GM18519 (cell line): ENCODE results near the gene POGK.
A peak's percentile ranks its signal among the peaks of the same experiment; 100 is the strongest.
"Not testable (repeated sequence)": the region's sequence is repeated elsewhere in the genome, so short reads cannot be mapped to it uniquely, and the experiment has no call there.

Experiments
- ATAC-seq: cut with Tn5 transposase; IDR thresholded peaks from one replicate; pipeline ENCODE4 v1.9.1; 2021; ENCODE audit warnings: mild to moderate bottlenecking, moderate library complexity; ENCODE audit not compliant: unreplicated experiment, low FRiP score

Gene POGK

DNA sequence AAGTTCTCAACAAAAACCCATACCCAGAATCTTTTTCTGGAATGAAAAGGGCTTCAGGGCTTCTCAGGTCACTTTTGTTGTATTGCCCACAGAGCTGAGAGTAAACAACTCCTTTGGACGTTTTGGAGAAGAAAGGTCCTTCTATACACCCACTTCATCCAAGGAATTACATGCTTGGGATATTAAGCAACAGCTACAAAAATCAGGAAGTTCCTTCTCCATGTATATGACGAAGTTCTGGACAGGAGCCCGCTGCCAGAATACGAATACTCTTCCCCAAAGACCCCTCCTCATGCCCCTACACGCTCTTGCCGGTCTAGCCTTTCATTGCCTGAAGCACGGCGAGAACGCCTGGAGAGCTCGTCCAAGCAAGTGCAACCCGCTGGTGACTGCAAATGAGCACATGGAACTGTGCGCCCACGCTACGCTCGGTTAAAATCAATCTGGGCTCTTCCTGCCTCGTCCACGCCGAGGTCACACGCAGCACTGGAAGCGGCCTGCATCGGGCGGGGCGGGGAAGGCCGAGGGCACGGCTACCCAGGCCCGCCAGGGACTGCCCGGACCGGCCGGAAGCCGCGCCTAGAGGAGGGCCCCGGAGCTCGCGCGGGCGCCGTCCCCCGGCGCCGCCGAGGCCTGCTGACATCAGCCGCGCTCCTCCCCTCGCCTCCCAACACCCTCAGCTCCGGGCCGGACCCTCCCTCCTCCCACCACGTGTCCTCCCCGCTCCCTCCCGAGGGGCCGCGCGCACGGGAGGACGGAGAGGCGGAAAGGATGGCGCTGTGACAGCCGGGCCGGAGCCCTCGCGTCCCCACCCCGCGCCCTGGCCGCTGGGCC lies at the start of gene POGK:
Gene POGK, plus strand, starts transcription at position 710 of the 834 bp plus-strand sequence. CDS start 1,482 bp downstream, outside the sequence.
- peak; percentile 92 for ATAC-seq

GRCh38 chr1:166796620-166797236 lies 42.5 kb upstream of the POGK start:
- ATAC-seq = no peak

GRCh38 chr1:166808952-166809351 lies 30.3 kb upstream of the POGK start:
- no peak for ATAC-seq

- no peak for ATAC-seq
These were observed 27.6 kb upstream of the POGK start for GRCh38 chr1:166811691-166812090.

- no peak for ATAC-seq
These were observed 25.6 kb upstream of the POGK start for GRCh38 chr1:166813508-166814223.

DNA sequence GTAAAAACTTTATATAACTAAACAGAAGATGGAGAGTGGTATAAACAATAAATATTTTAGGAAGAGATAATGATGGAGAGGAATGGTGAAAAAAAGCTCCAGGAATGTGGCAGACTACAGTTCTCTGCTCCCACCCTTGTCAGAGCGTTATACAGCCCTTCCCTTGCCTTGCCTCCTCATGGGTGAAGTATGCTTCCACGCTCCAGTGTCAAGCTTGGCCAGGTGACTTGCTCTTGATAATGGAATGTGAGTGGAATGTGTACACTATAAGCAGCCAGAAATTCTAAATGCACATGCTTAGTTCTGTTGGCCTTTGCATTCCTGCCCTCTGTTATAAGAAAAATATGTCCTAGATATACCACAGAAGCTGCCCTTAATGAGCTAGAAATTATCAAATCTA lies 24.7 kb upstream of the POGK start:
- ATAC-seq = no peak

GRCh38 chr1:166819974-166820373 lies 19.3 kb upstream of the POGK start:
- no peak for ATAC-seq

- ATAC-seq = no peak
These were observed 16.9 kb upstream of the POGK start for GRCh38 chr1:166822385-166822784.

- no peak for ATAC-seq
These were observed 11.8 kb upstream of the POGK start for GRCh38 chr1:166827426-166827825.

DNA sequence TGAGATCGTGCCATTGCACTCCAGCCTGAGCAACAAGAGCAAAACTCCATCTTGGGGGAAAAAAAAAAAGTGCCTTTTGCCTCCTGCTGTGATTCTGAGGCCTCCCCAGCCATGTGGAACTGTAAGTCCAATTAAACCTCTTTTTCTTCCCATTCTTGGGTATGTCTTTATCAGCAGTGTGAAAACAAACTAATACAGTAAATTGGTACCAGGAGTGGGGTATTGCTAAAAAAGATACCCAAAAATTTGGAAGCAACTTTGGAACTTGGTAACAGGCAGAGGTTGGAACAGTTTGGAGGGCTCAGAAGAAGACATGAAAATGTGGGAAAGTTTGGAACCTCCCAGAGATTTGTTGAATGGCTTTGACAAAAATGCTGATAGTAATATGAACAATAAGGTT lies 9.5 kb upstream of the POGK start:
- not testable (repeated sequence) for ATAC-seq

DNA sequence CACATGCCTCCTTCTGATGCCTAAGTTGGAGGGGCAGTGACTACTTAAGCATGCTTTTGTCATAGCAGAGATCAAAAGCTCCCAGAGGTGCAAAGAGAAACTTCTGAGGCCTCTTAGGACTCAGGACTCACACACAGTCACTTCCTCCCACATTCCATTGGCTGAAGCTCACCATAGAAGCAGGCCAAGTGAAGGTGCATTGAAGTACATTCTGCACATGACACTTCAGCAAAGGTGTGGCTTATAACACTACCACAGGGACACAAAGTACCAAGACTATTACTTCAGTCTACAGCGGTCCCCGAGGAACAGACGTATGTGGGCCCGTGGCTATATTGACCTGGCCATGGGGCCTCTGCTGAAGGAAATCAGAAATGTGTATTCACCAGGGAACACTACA lies 2.5 kb upstream of the POGK start:
- no peak for ATAC-seq

DNA sequence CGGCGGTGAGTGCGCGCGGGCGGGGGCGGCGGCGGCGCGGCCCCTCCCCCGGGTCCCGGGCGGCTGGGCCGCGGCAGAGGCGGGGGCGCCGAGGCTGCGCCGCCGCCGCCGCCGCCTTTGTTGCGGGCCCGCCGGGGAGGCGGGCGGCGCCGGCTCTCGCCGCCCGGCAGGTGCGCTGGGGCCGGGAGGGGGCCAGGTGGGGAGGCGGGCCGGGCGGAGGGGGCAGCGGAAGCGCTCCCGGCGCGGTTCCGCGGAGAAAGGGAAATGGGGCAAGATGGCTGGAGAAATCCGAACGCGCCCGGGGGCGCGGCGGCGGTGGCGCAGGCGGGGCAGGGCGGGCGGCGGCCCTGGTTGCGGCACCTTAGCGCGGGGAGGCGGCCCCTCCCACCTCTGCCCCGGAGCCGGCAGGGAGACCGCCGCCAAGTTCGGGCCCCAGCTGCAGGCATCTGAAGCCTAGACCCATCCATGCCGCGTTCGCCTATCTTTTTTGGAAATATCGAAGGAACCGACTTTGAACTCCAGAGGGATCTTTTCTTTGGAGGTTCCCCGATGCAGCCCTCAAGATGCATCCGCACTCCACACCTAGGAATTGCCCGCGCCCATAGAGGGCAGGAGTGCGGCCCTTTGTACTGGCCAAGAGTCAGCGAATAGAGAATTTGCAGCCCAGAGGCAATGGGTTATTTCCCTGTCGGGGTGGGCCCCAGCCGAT lies 479 bp downstream of the POGK start:
- peak; percentile 20 for ATAC-seq

DNA sequence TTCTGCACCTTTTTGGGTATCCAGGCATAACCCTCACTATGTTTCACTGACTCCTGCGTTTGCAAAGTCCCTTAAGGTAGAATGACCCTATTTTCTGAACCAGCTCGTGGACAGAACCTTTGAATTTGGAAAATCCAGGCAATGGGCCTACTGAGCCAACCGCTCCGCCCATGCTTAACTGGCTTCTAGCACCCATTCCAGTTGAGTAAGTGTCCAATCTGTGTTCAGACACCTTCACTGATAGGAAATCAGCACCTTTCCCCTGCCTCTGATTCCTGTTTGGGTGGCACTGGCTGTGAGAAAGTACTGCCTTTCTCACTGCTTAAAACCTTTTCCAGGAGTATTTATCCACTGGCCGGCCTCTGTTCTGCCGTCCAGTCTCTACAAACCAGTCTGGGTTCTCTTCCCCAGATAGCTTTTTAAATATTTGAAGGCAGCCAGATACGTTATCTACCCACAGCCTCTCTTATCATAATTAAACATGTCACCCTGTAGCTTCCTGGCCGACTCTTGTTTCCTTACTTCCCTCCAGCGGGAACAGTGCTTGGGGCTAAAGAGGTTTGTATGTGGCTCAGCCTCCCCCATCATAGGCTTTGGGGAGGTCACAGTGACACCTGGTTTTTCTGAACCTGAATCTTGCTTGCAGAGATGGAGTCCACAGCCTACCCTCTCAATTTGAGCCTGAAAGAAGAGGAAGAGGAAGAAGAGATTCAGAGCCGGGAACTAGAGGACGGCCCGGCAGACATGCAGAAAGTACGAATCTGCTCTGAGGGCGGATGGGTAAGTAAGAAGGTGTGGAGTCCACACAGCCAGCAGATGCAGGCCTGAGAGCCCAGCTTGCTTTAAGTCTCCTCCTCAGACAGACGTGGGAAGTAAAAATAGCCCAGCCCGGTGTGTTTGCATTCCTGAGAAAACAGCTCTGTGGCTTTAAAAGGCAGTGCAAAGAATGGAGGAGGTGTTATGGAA lies 1.3 kb downstream of the POGK start:
- ATAC-seq = no peak

GRCh38 chr1:166843322-166843721 lies 4.0 kb downstream of the POGK start:
- ATAC-seq = no peak

DNA sequence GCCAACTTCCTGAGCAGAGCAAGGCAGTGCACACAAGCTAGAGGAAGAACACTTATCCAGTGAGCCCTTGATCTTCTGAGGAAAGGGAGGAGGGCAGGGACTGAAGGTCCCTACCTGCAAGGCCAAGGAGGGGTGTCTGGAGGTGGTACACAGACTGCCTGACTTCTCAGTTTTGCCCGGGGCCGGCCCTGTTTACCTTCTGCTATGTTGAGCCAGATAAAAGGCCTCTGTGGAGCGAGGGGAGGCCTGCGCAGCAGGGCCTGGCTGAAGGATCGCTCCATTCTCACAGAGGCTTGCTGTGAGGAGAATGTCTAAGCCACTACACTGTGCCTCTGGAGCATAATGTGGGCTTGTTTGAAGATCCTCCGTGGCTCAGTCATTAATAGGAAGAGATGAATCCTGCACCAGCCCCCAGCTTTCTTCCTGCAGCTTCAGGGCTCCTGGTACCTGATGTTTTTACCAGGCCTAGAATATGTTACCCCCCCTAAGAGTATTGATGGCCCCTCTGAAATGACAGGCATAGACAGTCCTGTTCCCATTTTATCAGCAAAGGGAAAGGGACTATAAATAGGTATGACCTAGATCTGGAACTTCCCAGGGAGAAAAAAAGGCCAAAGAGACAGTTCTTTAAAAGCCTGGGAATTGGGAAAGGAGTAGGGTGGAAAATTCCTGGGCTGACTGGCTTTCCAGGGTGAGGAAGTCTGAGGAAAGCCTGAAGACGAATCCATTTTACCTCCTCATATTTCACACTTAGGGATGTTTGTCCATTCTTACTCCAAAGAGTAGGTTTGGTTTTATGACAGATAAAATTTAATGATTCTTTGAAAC lies 4.7 kb downstream of the POGK start:
- no peak for ATAC-seq

DNA sequence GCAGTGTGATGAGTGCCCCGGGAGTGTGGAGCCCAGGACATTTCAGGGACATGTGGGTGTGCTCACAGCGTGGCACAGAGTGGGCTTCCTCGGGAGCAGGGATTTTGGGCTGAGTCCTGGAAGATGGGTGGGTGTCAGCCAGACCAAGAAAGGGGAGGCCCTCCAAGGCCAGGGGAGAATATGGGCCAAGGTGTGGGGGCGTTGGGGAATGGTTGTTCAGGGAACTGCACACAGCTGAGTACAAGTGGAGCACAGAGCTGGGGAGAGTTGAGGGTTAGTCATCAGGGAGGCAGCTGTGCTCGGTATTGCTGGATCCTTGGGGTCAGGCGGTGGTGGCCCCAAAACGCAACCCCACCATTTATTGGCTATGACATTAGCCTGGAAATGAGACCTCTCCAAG lies 5.5 kb downstream of the POGK start:
- ATAC-seq = no peak

DNA sequence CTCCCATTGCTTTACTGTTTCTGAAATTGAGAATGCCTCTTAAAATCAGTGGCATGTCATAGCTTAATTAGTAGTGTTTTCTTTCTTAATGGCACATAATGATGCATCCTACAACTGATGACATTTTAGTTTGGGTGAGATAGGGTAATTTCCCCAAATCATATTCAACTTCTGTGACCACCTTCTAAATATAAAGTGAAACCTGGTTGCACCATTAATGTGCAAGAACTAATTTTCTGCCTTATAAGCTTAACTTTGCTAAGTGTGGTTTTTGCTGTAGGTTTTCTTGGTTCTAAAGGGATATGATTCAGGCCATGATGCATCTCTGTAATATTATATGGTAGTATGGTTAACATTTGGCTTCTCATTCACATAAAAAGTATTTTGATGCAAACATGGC lies 8.9 kb downstream of the POGK start:
- ATAC-seq = no peak

DNA sequence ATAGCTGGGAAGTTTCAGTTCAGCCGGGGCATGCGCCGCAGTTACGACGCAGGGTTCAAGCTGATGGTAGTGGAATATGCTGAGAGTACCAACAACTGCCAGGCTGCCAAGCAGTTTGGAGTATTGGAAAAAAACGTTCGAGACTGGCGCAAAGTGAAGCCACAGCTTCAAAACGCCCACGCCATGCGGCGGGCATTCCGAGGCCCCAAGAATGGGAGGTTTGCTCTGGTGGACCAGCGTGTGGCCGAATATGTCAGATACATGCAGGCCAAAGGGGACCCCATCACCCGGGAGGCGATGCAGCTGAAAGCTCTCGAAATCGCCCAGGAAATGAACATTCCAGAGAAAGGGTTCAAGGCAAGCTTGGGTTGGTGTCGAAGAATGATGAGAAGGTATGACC lies 9.9 kb downstream of the POGK start:
- no peak for ATAC-seq

DNA sequence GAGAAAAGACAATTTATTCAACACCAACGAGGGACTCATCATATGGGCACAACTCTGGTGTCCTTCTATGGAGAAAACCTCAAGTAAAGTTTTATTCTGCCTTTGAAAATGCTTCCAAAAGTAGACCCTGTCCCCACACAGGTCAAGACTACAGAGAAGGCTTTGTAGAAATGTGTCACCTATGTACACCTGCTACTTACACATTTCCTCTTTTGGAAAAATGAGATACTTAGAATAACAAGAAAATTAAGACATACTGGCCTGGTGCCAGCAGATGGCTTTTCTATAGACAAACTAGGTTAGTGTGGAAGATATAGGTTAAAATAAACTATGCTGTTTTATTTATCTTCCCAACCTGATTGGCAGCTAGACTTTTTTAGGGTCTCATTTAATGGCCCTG lies 13.6 kb downstream of the POGK start:
- no peak for ATAC-seq
